GM12878 (cell line): ENCODE data around the gene DIP2B. TPM values are rescaled to one million over a fixed set of nuclear protein-coding genes. Genes with fewer than 3 reads are reported as not detected.

Experiments
- ATAC-seq: fragments of 200-7000 bp; cut with Tn5 transposase; 3 replicates; pipeline ENCODE4 v1.9.1; 2020; ENCODE audit warnings: mild to moderate bottlenecking, moderate library complexity
- BruUV-seq: library from RNA; stranded (reverse); fragments of 400-500 nt; replicated peaks from 2 replicates; lab custom pipeline; 2021; lab: Mats Ljungman, UMichigan
- CTCF ChIA-PET: fragments of 300-600 bp; sonication (Branson Sonifier 250); formaldehyde crosslinking; extraction: SDS; loops from one replicate; lab custom pipeline; 2021; ENCODE audit warnings: inconsistent platforms; lab: Yijun Ruan, JAX
- POLR2A ChIA-PET: fragments of 350-600 bp; formaldehyde crosslinking; extraction: SDS; loops from one replicate; lab custom pipeline; 2021; ENCODE audit warnings: inconsistent platforms; lab: Charles Lee
- RAD21 ChIA-PET: fragments of 300-600 bp; sonication (Branson Sonifier 250); formaldehyde crosslinking; loops from one replicate; lab custom pipeline; 2023; ENCODE audit warnings: antibody characterized with exemption; ENCODE audit not compliant: unreplicated experiment; lab: Charles Lee
- SMC1A ChIA-PET: fragments of 300-600 bp; sonication (Branson Sonifier 250); formaldehyde crosslinking; loops from one replicate; lab custom pipeline; 2023; ENCODE audit not compliant: unreplicated experiment, uncharacterized antibody; lab: Charles Lee
- DNase-seq: peaks from one replicate; pipeline ENCODE4 v3.0.0-alpha.2; 2011; ENCODE audit warnings: low read depth, low spot score
- FAIRE-seq: peaks from 3 replicates; lab custom pipeline; 2011; peaks lifted over from hg19 to GRCh38; lab: Jason Lieb, UNC
- H2AFZ ChIP-seq: 2 replicates; pipeline ENCODE4 v1.6.0; 2011; ENCODE audit warnings: low read depth, low read length, control low read depth; ENCODE audit not compliant: control insufficient read depth
- H3K27ac ChIP-seq: 2 replicates; pipeline ENCODE4 v1.5.1; 2011; ENCODE audit warnings: control low read depth; ENCODE audit not compliant: control insufficient read depth, insufficient read depth
- H3K27me3 ChIP-seq, 2 experiments: replicated peaks in 1 of 2; 2 replicates each; pipeline versions ENCODE4 v1.6.0 to v1.6.1; 2011; ENCODE audit warnings: low read length in 1 of 2; ENCODE audit not compliant: control insufficient read depth in 2 of 2, insufficient read depth in 2 of 2
- H3K36me3 ChIP-seq, 2 experiments: 2 replicates each; pipeline ENCODE4 v1.5.1; 2011; ENCODE audit warnings: low read length in 1 of 2; ENCODE audit not compliant: control insufficient read depth in 2 of 2, insufficient read depth in 2 of 2
- H3K4me1 ChIP-seq: 2 replicates; pipeline ENCODE4 v1.6.1; 2011; ENCODE audit warnings: mild to moderate bottlenecking, low read length, moderate library complexity, mixed read lengths; ENCODE audit not compliant: control insufficient read depth, insufficient read depth
- H3K4me2 ChIP-seq: 2 replicates; pipeline ENCODE4 v1.6.0; 2011; ENCODE audit warnings: control low read depth; ENCODE audit not compliant: control insufficient read depth, insufficient read depth
- H3K4me3 ChIP-seq: fragments of 200-600 bp; sonication (generic); 2 replicates; pipeline ENCODE4 v1.5.1; 2016
- H3K79me2 ChIP-seq: 2 replicates; pipeline ENCODE4 v1.6.0; 2011; ENCODE audit warnings: low read length; ENCODE audit not compliant: control insufficient read depth, insufficient read depth
- H3K9ac ChIP-seq: 2 replicates; pipeline ENCODE4 v1.8.0; 2011; ENCODE audit warnings: low read length, control low read depth, mixed read lengths; ENCODE audit not compliant: control insufficient read depth, insufficient read depth
- H3K9me3 ChIP-seq: replicated peaks from 3 replicates; pipeline ENCODE4 v1.5.1; 2011; ENCODE audit warnings: mild to moderate bottlenecking, low read length; ENCODE audit not compliant: control insufficient read depth, insufficient read depth
- H4K20me1 ChIP-seq: 2 replicates; pipeline ENCODE4 v1.6.0; 2011; ENCODE audit not compliant: control insufficient read depth, insufficient read depth
- CEBPB ChIP-seq, 2 experiments: fragments of 150-350 bp in 1 of 2; IDR thresholded peaks; 2 replicates each; pipeline ENCODE4 v1.6.1; 2012 to 2014; ENCODE audit warnings: low read depth in 2 of 2, low read length in 2 of 2, borderline replicate concordance in 1 of 2, inconsistent platforms in 1 of 2
- EED ChIP-seq: sonication (generic); IDR thresholded peaks from 2 replicates; pipeline ENCODE4 v1.6.1; 2016; ENCODE audit warnings: antibody characterized with exemption, low read depth
- HDGF ChIP-seq: fragments of 450-650 bp; IDR thresholded peaks from 2 replicates; pipeline ENCODE4 v1.6.1; 2016; ENCODE audit warnings: antibody characterized with exemption
- JUNB ChIP-seq: IDR thresholded peaks from 2 replicates; pipeline ENCODE4 v1.6.1; 2016; ENCODE audit warnings: antibody characterized with exemption, mild to moderate bottlenecking
- KDM1A ChIP-seq: fragments of 200-600 bp; sonication (generic); IDR thresholded peaks from 2 replicates; pipeline ENCODE4 v1.6.1; 2016; ENCODE audit warnings: borderline replicate concordance
- MXI1 ChIP-seq: fragments of 150-350 bp; IDR thresholded peaks from 2 replicates; pipeline ENCODE4 v1.6.1; 2011; ENCODE audit warnings: low read depth, mild to moderate bottlenecking, inconsistent platforms, low read length, improper control_type of control experiment
- NR2F1 ChIP-seq: fragments of 450-650 bp; conservative IDR thresholded peaks from 2 replicates; pipeline ENCODE4 v1.6.1; 2017; ENCODE audit warnings: mild to moderate bottlenecking
- PAX5 ChIP-seq: IDR thresholded peaks from 2 replicates; pipeline ENCODE4 v1.6.1; 2011; ENCODE audit warnings: low read depth, low read length, borderline replicate concordance
- PAX8 ChIP-seq: fragments of 450-650 bp; IDR thresholded peaks from 2 replicates; pipeline ENCODE4 v1.6.1; 2017; ENCODE audit warnings: mild to moderate bottlenecking, moderate library complexity
- SPI1 ChIP-seq: IDR thresholded peaks from 2 replicates; pipeline ENCODE4 v1.6.1; 2011; ENCODE audit warnings: low read depth, mild to moderate bottlenecking, low read length, moderate library complexity, borderline replicate concordance; ENCODE audit not compliant: insufficient read depth
- STAT1 ChIP-seq: fragments of 450-650 bp; conservative IDR thresholded peaks from 2 replicates; pipeline ENCODE4 v1.6.1; 2014; ENCODE audit warnings: antibody characterized with exemption, mild to moderate bottlenecking
- TBL1XR1 ChIP-seq: IDR thresholded peaks from 2 replicates; pipeline ENCODE4 v1.6.1; 2012; ENCODE audit warnings: low read depth, low read length, improper control_type of control experiment
- YY1 ChIP-seq: IDR thresholded peaks from 2 replicates; pipeline ENCODE4 v1.6.1; 2011; ENCODE audit warnings: low read depth, mild to moderate bottlenecking, low read length
- WGBS: methylation state at CpG from one replicate; pipeline ENCODE4 v1.1.6; 2016; ENCODE audit warnings: low lambda C conversion rate; ENCODE audit not compliant: insufficient replicate concordance, insufficient coverage; ENCODE audit errors: missing lambda C conversion rate; 5-methylcytosine and 5-hydroxymethylcytosine counted together
- in situ Hi-C: fragments of 300-500 bp; cut with MboI; formaldehyde crosslinking; loops from 9 replicates; pipeline ENCODE4 v1.14.3; 2018; ENCODE audit warnings: mixed read lengths
- intact Hi-C: fragments of 100-400 bp; cut with micrococcal nuclease; formaldehyde crosslinking; loops from one replicate; pipeline ENCODE4 v1.14.2; 2022; ENCODE audit not compliant: unreplicated experiment
- polyA plus RNA-seq, 11 experiments: library from polyadenylated mRNA; depleted of rRNA in 4 of 11; unstranded in 6 of 11; stranded (reverse) in 5 of 11; fragments of >200 nt; fragmentation: Nextera tagmentation in 4 of 11; fragmentation: Illumina TruSeq in 1 of 11; extraction: Ambion mirVana in 4 of 11; extraction: Trizol in 1 of 11; gene quantifications; 1 replicate in 1 of 11; 2 replicates in 10 of 11; pipeline versions ENCODE4 v1.2.1 to v1.2.3, GENCODE V29; 2011 to 2016; ENCODE audit warnings: inconsistent platforms in 2 of 11, missing spikeins in 2 of 11, low read depth in 1 of 11
- total RNA-seq, 4 experiments: library from RNA; depleted of rRNA in 3 of 4; stranded (reverse); fragments of >200 nt in 3 of 4; fragmentation: Illumina TruSeq in 1 of 4; extraction: Trizol in 1 of 4; gene quantifications; 2 replicates each; pipeline versions ENCODE4 v1.2.1 to v1.2.3, GENCODE V29; 2013 to 2021
- TF ChIP-seq, protein P1 (sequence below): fragments of 450-650 bp; IDR thresholded peaks from 2 replicates; pipeline ENCODE4 v1.6.1; 2016; ENCODE audit warnings: mild to moderate bottlenecking
- TF ChIP-seq, protein P2 (sequence below): fragments of 150-350 bp; IDR thresholded peaks from 2 replicates; pipeline ENCODE4 v1.6.1; 2016; ENCODE audit warnings: low read depth, low read length
- TF ChIP-seq, protein P3 (sequence below): fragments of 450-650 bp; formaldehyde crosslinking; IDR thresholded peaks from 2 replicates; pipeline ENCODE4 v1.4.0; 2020; ENCODE audit warnings: mild to moderate bottlenecking, moderate library complexity

Gene DIP2B
- total and polyA plus RNA-seq, 10 of the 15 experiments (the other 5 are each of a cell fraction or from before 2014, with no cell fraction given) = 4.5 to 30.0 (median 18.6) TPM

DNA sequence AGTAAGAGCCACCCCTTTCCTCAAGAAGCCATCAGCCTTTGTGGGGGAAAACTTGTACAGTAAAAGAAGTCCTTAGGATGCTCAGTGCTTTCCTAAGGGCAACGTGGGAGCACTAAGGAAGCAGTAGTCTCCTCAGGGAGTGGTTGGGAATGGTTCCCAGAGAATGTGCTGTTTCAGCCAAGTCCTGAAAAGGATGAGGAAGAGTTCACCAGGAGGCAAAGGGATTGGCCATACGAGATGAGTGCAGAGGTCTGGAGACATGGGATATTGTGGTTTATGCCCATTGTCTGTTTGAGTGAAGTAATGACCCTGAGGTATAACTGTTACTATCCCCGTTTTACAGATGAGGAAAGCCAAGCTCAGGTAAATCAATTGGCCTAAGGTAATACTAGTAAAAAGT, 173.1 kb downstream of the DIP2B start:
- Histone ChIP-seq H2AFZ (no peak overlapping the region), H3K4me3 (no peak overlapping the region), H3K9me3 (no peaks in the 10 kb centered on the region), H3K9ac (no peak overlapping the region), H3K4me1 (no peaks in the 10 kb centered on the region)
- DNase-seq (no peak), ATAC-seq (no peak)
- intact Hi-C loops = no loop called here
- TF ChIP-seq MXI1 = no peak
- TF ChIP-seq, protein P1, sequence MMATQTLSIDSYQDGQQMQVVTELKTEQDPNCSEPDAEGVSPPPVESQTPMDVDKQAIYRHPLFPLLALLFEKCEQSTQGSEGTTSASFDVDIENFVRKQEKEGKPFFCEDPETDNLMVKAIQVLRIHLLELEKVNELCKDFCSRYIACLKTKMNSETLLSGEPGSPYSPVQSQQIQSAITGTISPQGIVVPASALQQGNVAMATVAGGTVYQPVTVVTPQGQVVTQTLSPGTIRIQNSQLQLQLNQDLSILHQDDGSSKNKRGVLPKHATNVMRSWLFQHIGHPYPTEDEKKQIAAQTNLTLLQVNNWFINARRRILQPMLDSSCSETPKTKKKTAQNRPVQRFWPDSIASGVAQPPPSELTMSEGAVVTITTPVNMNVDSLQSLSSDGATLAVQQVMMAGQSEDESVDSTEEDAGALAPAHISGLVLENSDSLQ = no peak
- TF ChIP-seq, protein P2, sequence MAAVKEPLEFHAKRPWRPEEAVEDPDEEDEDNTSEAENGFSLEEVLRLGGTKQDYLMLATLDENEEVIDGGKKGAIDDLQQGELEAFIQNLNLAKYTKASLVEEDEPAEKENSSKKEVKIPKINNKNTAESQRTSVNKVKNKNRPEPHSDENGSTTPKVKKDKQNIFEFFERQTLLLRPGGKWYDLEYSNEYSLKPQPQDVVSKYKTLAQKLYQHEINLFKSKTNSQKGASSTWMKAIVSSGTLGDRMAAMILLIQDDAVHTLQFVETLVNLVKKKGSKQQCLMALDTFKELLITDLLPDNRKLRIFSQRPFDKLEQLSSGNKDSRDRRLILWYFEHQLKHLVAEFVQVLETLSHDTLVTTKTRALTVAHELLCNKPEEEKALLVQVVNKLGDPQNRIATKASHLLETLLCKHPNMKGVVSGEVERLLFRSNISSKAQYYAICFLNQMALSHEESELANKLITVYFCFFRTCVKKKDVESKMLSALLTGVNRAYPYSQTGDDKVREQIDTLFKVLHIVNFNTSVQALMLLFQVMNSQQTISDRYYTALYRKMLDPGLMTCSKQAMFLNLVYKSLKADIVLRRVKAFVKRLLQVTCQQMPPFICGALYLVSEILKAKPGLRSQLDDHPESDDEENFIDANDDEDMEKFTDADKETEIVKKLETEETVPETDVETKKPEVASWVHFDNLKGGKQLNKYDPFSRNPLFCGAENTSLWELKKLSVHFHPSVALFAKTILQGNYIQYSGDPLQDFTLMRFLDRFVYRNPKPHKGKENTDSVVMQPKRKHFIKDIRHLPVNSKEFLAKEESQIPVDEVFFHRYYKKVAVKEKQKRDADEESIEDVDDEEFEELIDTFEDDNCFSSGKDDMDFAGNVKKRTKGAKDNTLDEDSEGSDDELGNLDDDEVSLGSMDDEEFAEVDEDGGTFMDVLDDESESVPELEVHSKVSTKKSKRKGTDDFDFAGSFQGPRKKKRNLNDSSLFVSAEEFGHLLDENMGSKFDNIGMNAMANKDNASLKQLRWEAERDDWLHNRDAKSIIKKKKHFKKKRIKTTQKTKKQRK = no peak
- TF ChIP-seq PAX8 = no peak
- TF ChIP-seq YY1 = no peak
- TF ChIP-seq HDGF = no peak
- TF ChIP-seq CEBPB (IDR thresholded peaks at IDR 0.05; ENCODE audit: borderline replicate concordance in 1 of 2, low read depth in 2 of 2, low read length in 2 of 2) = no peak
- no peak for TF ChIP-seq STAT1
- no peak for TF ChIP-seq NR2F1
- TF ChIP-seq PAX5 = no peak
- TF ChIP-seq EED = no peak
- TF ChIP-seq, protein P3, sequence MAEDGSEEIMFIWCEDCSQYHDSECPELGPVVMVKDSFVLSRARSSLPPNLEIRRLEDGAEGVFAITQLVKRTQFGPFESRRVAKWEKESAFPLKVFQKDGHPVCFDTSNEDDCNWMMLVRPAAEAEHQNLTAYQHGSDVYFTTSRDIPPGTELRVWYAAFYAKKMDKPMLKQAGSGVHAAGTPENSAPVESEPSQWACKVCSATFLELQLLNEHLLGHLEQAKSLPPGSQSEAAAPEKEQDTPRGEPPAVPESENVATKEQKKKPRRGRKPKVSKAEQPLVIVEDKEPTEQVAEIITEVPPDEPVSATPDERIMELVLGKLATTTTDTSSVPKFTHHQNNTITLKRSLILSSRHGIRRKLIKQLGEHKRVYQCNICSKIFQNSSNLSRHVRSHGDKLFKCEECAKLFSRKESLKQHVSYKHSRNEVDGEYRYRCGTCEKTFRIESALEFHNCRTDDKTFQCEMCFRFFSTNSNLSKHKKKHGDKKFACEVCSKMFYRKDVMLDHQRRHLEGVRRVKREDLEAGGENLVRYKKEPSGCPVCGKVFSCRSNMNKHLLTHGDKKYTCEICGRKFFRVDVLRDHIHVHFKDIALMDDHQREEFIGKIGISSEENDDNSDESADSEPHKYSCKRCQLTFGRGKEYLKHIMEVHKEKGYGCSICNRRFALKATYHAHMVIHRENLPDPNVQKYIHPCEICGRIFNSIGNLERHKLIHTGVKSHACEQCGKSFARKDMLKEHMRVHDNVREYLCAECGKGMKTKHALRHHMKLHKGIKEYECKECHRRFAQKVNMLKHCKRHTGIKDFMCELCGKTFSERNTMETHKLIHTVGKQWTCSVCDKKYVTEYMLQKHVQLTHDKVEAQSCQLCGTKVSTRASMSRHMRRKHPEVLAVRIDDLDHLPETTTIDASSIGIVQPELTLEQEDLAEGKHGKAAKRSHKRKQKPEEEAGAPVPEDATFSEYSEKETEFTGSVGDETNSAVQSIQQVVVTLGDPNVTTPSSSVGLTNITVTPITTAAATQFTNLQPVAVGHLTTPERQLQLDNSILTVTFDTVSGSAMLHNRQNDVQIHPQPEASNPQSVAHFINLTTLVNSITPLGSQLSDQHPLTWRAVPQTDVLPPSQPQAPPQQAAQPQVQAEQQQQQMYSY (CRISPR knock-in tag) = no peak
- no peak for TF ChIP-seq SPI1
- no peak for TF ChIP-seq KDM1A
- no peak for TF ChIP-seq TBL1XR1
- no peak for TF ChIP-seq JUNB
- TF ChIP-seq, all 136 proteins: peak for 0
- ChIA-PET CTCF (no interaction called here), SMC1A (no interaction called here), POLR2A (interaction anchor here (0.6 kb wide), 1 partner anchor 13 kb away, joined by 3 read pairs; no protein-coding TSS in a partner anchor), RAD21 (no interaction called here)
- no peak overlapping the region for H3K27ac ChIP-seq
- 73% methylated on average over 3 of the region's 3 CpGs for WGBS
- H4K20me1 ChIP-seq = no peaks in the 10 kb centered on the region
- BruUV-seq = no TSS peak
- H3K79me2 ChIP-seq = no peaks in the 10 kb centered on the region
- H3K4me2 ChIP-seq = no peak overlapping the region
- H3K27me3 ChIP-seq = no peaks in the 10 kb centered on the region
- in situ Hi-C loops = no loop called here
- no peak for FAIRE-seq
- H3K36me3 ChIP-seq = peaks cover 2 to 13% of the 10 kb centered on the region in 2 experiments; a peak in 3 of 4 replicates
